Measurements from ENCODE around the gene SLC22A14. TPM values are rescaled to one million over a fixed set of nuclear protein-coding genes. Genes with fewer than 3 reads are reported as not detected.
"Not testable (repeated sequence)": the region's sequence is repeated elsewhere in the genome, so short reads cannot be mapped to it uniquely, and the experiment has no call there.

SLC22A14 gene
- total RNA-seq, 1 donor from 2014 or later, result 0.17 TPM

DNA sequence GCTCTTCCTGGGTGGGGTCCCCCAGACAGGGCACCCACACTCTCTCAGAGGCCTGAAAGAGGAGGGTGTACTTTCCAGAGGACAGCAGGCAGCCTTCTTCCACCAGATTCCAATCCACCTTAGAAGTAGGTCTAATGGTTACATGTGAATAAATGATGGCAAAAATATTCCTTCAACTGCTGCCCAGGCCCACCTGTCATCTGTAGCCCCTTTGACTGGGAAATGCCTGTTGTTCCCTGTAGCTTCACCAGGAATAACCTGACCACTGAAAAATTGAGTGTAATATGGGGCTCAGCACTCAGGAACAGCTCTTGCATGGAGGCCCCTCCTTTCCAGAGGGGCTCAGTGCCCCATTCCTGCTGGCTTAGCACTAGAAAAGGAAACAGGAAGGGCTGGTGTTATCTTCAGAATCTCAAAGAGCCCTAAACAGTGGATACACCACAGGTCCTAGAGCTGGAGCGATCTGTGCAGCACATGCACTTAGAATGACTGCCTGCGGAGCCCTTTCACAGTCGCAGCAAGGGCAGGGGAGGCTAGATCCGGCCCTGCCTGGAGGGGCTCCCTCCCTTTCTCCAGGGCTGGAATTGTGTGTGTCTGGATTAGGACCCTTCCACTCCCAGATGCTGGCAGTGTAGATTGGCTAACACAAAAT, 32.1 kb downstream of the SLC22A14 start:
- no peak for DNase-seq

DNA sequence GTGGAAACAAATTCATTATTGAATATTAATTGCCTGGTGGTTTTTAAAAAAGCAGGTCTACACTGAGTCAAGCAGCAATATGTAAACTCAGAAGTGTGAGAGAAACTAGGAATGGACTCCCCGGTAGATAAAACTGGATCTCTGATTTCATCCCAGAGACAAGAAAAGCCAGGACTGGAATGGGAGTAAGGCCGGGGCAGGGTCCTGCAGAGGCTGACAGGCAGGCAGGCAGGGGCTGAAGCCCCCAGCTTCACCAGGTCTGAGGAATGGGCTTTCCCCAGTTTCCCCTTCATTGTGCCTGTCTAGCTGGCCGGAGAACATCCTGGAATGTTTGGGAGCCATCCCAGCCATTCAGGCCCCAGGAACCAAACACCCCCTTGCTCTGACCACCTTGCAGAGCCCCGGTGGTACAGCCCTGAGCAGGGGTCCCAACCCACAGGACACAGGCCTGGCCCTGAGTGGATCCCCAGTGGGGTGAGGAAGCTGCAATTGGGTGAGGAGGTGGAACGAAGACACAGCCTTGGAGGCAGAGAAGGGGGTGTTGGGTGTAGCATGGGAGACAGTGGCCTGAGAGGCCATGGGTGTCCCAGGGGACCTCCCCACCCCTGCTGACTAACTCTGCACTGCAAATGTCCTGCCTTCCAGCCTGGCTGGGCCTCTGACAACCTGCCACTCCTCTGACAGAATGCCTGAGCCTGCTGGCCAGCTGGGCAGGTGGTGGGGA, 32.8 kb downstream of the SLC22A14 start:
- DNase-seq, result no peak

DNA sequence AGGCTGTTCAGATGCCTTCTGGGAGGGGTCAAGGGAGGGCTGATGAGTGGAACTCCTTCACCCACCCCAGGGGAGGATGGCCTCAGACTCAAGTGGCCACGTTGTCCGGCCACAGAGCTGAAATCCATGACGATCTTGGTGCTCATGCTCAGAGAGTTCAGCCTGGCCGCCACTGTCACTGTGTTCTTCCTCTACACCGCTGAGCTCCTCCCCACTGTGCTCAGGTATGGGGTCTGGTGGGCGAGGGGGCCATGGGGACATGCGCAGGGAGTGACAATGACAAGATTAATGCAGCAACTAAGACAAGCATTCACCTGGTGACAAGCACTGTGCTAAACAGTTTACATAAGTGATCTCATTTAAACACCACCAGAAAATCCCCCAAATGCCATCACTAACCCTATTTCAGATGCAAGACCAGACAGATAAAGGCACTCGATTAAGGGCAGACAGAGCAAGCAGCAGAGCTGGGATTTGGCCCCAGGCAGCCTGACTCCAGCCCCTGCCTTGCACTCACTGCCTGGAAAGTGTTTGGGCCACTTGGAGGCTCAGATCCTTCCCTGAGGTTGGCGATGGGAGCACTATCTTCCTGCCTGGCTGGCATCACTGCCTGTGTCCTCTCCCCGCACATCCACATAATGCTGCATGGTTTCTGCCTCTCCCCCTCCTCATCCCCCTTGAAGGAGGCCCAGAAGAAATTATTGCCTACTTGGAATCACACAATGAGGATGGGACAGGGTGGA, 33.6 kb downstream of the SLC22A14 start:
- no peak for DNase-seq

DNA sequence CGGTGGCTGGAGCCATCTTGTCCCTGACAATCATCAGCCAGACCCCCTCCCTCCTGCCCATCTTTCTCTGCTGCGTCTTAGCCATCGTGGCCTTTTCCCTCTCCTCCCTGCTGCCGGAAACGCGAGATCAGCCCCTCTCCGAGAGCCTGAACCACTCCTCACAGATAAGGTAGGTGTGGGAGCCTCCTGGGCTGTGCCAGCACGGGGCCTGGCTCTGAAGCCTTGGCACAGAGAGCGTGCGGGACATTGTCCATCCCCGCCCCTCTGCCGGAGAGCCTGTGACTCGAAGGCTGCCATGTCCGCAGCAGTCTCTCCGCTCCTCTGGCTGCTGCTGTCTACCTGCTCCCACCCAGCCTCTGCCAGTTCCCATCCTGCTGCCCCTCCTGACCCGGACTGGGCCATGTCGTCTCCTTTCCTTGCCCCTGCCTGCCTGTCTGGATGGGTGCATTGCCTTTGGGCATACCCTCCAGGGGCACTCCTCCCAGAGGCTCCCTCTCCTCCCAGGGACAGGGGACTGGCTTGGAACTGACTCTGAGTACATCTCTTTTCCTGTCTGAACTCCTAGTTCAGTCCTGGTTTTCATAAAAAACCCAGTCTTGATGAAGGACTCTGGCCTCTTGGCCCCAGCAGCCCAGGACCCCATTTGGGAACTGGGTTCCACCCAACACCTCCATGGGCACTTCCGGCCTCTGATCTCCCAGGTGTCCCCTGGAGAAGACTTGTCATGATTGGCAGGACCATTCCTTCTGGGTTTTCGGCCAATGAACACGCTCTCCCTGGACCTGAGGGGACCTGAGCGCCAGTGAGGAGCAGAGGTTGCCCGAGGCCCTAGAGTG, 34.5 kb downstream of the SLC22A14 start:
- DNase-seq, result no peak

DNA sequence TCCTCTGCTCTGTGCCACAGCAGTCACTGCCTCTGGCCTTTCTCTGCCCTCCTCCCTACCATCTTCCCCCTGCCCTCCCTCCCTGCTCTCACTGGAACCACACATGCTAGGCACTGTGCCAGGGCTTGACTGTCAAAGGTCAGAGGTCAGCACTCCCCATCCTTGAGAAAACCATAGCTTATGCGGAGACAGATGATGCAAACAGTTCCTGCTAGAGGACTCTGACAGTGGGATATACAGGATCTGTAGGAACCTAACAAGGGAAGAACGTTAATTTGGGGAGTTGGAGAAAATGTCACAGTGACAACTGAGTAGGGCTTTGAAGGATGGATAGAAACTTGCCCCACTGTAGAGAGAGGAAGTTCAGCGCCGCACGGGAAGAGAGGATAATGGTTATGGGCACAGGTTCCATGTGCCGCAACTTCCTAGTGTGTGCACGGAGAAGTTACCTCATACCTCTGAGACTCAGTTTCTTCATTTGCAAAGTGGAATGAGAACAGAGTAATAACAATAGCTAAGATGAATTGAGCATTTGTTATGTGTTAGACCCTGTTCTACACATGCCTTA, 35.2 kb downstream of the SLC22A14 start:
- DNase-seq, result no peak

DNA sequence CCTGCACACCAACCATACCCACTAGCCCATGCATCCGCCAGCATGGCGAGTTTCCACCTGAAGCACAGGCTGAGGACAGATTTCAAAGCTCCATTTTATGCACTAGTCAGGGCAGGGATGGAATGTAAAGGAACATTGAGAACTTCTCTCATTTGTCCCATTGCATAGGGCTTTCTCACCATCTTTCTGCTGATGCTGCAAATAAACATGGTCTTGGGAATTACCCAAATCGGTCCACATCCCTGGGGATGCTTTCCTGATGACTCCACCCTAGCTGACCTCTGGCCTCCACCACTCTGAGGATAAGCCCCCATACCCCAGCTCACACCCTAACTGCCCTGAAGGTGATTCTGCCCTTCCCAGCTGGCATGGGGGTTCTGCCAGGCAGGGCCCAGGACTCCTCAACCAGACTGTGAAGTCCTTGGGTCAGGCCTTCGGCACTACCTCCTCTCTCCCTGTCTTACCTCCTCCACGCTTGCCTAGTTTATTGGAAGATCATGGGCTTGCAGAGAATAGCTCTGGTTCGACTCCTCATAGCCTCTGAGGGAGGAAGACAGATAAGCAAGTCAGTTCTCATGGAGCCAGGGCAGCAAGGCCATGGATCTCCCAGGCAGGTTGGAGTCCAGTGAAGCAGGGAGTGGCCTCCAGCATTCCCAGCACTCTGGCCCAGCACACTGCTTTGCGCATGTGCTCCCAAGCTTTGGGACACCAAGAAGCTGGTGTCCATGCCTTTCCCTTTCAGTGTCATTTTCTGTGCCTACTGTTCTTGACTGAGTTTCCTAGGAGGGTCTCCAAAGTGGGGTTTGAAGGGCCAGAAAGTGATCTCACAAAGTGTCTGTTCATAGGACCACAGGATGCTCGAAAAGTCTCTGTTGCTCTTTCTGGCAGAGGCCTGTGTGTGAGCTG, 36.9 kb downstream of the SLC22A14 start:
- no peak for DNase-seq

DNA sequence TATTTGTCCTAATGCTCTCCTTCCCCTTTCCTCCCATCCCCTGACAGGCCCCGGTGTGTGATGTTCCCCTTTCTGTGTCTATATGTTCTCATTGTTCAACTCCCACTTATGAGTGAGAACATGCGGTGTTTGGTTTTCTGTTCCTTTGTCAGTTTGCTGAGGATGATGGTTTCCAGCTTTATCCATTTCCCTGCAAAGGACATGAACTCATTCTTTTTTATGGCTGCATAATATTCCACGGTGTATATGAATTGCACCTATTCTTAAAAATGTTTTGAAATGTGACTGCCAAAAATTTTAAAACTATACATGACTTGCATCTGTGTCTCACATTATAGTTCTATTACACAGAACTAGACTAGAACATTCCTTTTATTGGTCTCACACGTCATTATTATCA, 38.5 kb downstream of the SLC22A14 start:
- DNase-seq, result not testable (repeated sequence)

DNA sequence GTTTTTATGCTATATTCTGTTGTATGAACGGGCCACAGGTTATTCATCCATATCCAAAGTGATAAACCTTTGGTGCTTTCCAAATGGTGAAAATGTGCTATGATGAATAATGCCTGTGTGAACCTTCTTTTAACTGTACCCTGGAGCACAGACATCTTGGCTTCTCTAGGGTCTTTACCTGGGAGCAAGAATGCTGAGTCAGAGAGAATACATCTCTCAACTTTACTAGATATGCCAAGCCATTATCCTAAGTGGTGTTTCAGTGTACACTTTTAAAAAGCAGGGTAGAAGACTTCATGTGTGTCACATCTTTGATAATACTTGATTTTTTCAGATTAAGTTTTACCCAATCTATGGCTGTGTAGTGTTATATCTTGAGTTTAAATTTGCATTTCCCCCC, 41.0 kb downstream of the SLC22A14 start:
- DNase-seq, result no peak

DNA sequence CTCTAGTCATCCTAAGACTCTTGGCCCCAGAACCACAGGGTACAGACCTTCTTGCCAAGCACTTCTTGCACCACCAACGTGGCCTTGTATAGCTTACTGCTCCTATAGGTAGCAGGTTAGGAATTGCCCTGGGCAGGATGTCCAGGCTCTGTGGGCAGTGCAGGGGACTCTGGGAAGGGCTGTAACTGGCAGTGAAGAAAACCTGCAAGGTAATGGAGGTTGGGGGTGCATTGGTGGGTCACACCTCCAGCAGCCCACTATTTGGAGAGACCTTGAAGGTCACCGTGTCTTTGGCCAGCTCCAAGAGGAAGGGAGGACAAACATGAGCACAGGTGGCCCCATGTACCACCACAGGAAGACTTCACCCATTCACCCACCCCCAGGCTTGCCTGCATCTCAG, 43.2 kb downstream of the SLC22A14 start:
- DNase-seq, result no peak

DNA sequence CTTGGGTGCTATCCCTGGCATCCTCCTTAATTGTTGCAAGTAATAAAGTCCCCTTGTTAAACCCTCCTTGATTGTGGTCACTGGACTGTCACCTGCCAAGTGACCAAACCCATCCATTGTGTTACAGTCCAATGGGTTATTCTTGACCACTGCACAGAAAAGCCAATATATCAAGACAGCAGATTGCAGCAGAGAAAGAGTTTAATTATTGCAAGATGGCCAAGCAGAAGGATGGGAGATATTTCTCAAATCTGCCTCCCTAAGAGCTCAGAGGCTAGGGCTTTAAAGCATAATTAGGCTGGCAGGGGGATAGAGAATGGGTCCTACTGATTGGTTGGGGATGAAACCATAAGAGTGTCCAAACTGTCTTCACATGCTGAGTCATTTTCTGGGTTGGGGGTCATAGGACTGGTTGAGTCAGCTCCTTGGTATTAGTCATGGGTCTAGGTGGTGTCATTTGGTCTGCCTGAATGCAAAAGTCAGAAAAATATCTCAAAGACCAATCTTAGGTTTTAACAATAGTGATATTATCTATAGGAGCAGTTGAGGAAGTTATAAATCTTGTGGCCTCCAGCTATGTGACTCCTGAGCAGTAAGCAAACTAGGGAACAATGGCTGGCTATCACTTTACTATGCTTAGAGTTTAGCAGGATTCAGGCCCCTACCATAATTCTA, 45.4 kb downstream of the SLC22A14 start:
- DNase-seq, result peak; percentile 32

DNA sequence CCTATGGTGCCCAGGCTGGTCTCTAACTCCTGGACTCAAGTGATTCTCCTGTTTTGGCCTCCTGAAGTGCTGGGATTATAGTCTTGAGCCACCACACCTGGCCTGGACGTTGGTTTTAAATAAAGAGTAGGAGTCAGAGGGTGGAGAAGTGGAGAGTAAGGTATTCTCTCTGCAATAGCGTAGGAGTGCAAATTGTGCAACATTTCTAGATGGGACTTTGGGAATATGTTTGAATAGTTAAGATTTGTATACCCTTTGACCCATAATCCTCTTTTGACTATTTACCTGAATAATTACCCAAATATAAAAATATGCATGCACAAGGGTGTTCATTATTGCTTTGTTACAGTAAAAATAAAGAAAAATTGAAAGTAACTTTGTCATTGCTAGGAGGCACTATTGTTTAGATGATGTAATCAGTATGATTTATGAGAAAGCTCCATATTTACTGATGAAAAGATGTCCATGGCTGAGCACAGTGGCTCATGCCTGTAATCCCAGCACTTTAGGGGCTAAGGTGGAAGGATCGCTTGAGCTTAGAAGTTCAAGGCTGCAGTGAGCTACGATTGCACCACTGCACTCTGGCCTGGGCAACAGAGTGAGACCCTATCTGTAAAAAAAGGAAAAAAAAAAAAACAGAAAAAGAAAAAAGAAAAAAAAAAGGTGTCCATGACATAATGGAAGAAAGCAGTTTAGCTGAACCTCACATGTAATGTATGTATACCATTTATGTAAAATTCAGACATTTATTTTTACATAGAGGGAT, 49.3 kb downstream of the SLC22A14 start:
- DNase-seq, result no peak

DNA sequence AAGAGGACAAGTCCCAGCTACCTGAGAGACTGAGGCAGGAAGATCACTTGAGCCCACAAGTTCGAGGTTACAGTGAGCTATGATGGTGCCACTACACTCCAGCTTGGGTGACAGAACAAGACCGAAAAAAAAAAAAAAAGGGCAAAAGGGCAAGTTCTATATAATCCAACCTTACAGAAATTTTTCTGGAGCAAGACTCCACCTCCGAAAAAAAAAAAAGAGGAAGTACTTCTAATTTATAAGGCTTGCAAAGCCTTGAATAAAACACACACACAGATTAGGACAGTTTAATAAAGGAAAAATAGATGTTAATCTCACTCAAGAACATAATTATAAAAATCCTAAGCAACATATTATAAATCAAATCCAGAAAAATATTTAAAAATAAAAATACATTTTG, 50.1 kb downstream of the SLC22A14 start:
- no peak for DNase-seq

DNA sequence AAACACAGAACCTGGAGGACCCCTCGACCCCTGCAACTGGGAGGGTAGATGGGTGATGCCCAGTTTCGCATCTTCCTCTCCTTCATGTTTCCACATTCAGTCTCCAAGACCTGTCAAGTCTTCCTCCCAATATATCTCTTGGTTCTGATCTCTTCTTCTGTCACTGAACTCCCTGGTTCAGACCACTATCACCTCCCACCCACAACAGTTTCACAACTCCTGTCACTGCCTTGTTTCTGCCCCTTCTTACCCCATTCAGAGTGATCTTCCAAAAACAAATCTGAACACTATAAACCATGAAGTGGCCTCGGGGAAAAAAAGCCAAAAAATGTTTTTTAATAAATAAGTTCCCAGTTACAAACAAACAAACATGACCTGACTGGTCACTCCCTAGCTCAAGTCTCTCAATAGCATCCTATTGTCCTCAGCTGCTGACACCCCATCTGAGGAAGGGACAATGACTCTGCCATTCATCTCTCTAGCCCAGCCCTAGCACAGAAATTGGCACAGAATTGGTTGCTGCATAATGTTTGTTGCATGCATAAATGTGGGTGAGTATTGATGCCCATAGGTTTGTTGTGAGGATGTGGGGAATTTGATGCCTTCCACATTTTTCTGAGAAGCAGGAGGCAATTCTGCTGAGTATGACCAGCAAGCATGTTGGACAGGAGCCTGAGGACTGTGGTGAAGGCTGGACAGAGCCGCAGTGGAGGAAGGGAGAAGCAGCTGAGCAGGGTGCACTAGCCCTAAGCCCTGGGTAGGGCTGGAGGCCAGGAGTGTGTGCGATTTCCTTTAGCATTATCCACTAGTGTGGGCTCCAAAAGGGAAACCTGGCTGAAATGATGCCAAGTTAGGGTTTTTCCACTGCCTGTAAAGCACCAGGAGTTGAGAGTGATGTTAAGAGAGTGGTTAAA, 52.3 kb downstream of the SLC22A14 start:
- no peak for DNase-seq

DNA sequence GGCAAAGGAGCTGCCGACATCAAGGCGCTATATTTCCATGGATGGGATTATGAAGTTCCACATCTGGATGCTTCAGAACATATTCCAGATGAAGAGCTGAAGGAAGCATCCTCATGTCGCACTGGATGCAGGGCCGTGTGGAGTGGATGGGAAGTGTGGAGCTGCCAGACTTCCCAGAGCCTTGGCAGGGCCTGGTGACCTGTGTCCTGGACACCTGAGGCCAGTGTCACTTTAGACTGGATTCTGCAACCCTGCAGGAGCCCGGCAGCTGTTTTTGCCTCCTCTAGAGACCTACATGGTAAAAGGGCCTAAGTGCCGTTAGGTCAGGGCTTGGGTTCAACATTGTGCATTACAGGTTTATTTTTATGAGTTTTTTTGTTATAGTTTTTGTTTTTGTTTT, 53.2 kb downstream of the SLC22A14 start:
- DNase-seq, result no peak

DNA sequence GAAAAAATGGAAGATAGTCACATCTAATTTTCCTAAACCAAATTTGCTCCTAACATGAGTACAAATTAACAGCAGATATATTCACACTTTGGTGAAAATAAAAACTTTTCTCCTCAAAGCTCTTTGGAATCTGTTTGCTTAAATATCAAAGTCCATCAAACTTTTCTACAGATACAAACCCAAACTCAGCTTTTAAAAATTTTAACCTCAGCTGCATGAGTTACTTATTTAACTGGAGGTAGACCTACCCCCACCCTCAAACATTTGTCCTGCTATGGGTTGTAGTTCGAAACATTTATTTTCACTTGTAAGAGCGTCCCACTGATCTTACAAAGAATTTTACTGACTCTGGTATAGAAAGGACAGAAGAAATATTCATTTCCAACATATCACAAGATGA, 55.6 kb downstream of the SLC22A14 start:
- DNase-seq, result no peak

DNA sequence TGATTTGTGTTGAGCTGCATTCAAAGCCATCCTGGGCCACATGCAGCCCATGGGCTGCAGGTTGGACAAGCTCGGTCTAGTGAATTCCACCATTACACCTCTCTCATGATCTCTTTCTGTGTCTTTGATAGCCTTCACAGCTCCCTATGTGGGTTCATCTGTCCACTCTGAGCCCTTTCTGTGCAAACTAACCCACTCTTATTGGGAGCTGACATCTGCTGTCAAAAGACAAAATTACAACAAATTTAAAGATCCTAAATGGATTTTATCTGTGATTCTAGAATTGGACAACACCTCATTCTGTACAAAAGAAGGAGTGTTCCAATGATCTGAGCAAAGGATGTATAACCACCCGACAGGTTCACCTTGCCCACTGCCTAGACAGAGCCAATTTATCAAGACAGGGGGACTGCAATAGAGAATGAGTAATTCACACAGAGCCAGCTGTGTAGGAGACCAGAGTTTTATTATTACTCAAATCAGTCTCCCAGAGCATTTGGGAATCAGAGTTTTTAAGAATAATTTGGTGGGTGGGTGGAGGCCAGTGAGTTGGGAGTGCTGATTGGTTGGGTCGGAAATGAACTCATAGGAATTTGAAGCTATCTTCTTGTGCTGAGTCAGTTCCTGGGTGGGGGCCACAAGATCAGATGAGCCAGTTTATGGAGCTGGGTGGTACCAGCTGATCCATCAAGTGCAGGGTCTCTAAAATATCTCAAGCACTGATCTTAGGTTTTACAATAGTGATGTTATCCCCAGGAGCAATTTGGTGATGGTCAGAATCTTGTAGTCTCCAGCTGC, 61.9 kb downstream of the SLC22A14 start:
- DNase-seq, result peak; percentile 19

DNA sequence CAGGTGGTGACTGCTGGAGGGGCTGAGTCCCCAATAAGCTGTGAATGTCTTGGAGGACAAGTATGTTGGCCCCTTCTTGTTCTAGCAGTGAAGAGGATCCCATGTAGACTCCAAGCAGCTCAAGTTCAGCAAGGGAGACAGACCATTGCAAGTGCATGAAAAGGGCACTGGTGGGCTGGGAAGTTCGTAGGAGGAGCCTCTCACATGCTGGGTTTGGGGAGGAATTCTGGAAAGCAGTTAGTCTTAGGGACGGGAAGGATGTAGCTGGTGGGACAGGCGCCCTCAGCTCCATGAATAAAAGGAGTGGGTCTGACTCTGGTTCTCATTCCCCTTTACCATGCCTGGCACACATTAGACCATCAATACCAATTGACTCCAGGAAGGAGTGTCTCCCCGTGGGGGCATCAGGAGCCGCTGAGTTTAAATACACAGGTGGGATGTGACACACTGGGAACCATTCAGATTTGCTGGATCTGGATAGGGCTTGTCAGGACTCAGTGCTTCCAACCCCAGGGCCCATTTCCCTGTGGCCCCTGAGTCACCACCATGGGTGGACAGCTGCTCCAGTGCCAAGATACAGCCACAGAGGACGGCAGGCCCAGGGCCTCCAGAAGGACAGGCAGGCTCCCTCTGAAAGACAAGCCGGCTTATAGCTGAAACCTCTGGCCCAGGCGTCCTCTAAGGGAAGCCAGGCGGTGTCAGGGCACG, 63.9 kb downstream of the SLC22A14 start:
- no peak for DNase-seq

Measured in dermis blood vessel endothelial cell (primary cell).